H1 (cell line): ENCODE results near the gene PTPRO. TPM values are rescaled to one million over a fixed set of nuclear protein-coding genes. Genes with fewer than 3 reads are reported as not detected.

Source experiments
- CTCF ChIA-PET: fragments of 300-600 bp; sonication (Branson Sonifier 250); formaldehyde crosslinking; loops from one replicate; lab custom pipeline; 2021; ENCODE audit not compliant: partially characterized antibody; lab: Charles Lee
- POLR2A ChIA-PET: fragments of 300-600 bp; sonication (Branson Sonifier 250); formaldehyde crosslinking; loops from one replicate; lab custom pipeline; 2021; ENCODE audit warnings: inconsistent platforms; ENCODE audit not compliant: partially characterized antibody; lab: Charles Lee
- DNase-seq, 2 experiments: peaks; one replicate each; pipeline versions ENCODE4 v3.0.0 to v3.0.0-alpha.2; 2010 to 2022; ENCODE audit warnings: low spot score in 2 of 2, low read depth in 1 of 2, mixed read lengths in 1 of 2
- FAIRE-seq: peaks from 2 replicates; lab custom pipeline; 2011; peaks lifted over from hg19 to GRCh38; lab: Jason Lieb, UNC
- H2AFZ ChIP-seq: 2 replicates; pipeline ENCODE4 v1.8.1; 2012; ENCODE audit warnings: low read length, inconsistent platforms
- H2AK5ac ChIP-seq: 2 replicates; pipeline ENCODE4 v1.6.1; 2013; ENCODE audit warnings: low read depth, low read length
- H2BK120ac ChIP-seq: replicated peaks from 2 replicates; pipeline ENCODE3; 2013; ENCODE audit warnings: low read depth, low read length, inconsistent platforms
- H2BK12ac ChIP-seq: 2 replicates; pipeline ENCODE4 v1.6.1; 2013; ENCODE audit warnings: low read depth, low read length
- H2BK15ac ChIP-seq: 2 replicates; pipeline ENCODE4 v1.6.1; 2013; ENCODE audit warnings: low read length
- H2BK20ac ChIP-seq: 2 replicates; pipeline ENCODE4 v1.6.1; 2013; ENCODE audit warnings: low read length
- H2BK5ac ChIP-seq: 2 replicates; pipeline ENCODE4 v1.6.1; 2013; ENCODE audit warnings: low read depth, low read length
- H3K14ac ChIP-seq: 2 replicates; pipeline ENCODE4 v1.6.1; 2013; ENCODE audit warnings: inconsistent platforms; ENCODE audit not compliant: insufficient read length
- H3K18ac ChIP-seq: 2 replicates; pipeline ENCODE4 v1.6.1; 2013; ENCODE audit warnings: low read length; ENCODE audit errors: extremely low read depth
- H3K23ac ChIP-seq: 2 replicates; pipeline ENCODE4 v1.6.1; 2013; ENCODE audit warnings: inconsistent platforms; ENCODE audit not compliant: insufficient read length
- H3K23me2 ChIP-seq: 2 replicates; pipeline ENCODE4 v1.6.1; 2013; ENCODE audit warnings: low read depth, low read length
- H3K27ac ChIP-seq: 2 replicates; pipeline ENCODE4 v1.6.1; 2011; ENCODE audit warnings: low read depth, low read length, inconsistent platforms
- H3K27me3 ChIP-seq, 4 experiments: replicated peaks in 1 of 4; 1 replicate in 1 of 4; 2 replicates in 3 of 4; pipeline versions ENCODE4 v1.6.1 to v1.8.1; 2011 to 2013; ENCODE audit warnings: low read length in 3 of 4, mild to moderate bottlenecking in 3 of 4, inconsistent platforms in 2 of 4, mixed read lengths in 2 of 4, moderate library complexity in 1 of 4; ENCODE audit not compliant: control insufficient read depth in 3 of 4, insufficient read depth in 3 of 4; ENCODE audit errors: extremely low read depth in 1 of 4
- H3K36me3 ChIP-seq, 4 experiments: 2 replicates each; pipeline versions ENCODE4 v1.6.1 to v1.8.1; 2011 to 2013; ENCODE audit warnings: mild to moderate bottlenecking in 4 of 4, low read length in 3 of 4, moderate library complexity in 2 of 4, control low read depth in 1 of 4, inconsistent platforms in 1 of 4; ENCODE audit not compliant: insufficient read depth in 4 of 4, control insufficient read depth in 2 of 4
- H3K4ac ChIP-seq: replicated peaks from 2 replicates; pipeline ENCODE3; 2013; ENCODE audit warnings: low read length, low read depth, mixed read lengths, inconsistent platforms; ENCODE audit not compliant: insufficient read length
- H3K4me1 ChIP-seq, 4 experiments: replicated peaks in 1 of 4; 1 replicate in 1 of 4; 2 replicates in 3 of 4; pipeline versions ENCODE4 v1.6.1 to v1.8.1; 2011 to 2013; ENCODE audit warnings: low read length in 3 of 4, inconsistent platforms in 2 of 4, mixed read lengths in 1 of 4; ENCODE audit not compliant: insufficient read depth in 4 of 4, control insufficient read depth in 3 of 4
- H3K4me2 ChIP-seq, 2 experiments: 2 replicates each; pipeline versions ENCODE4 v1.6.1 to v1.8.1; 2011 to 2013; ENCODE audit warnings: low read depth in 2 of 2, low read length in 2 of 2, control low read depth in 1 of 2, inconsistent platforms in 1 of 2, mild to moderate bottlenecking in 1 of 2; ENCODE audit not compliant: insufficient read depth in 1 of 2
- H3K4me3 ChIP-seq, 4 experiments: fragments of 200-600, 300-600 bp in 1 of 4; sonication (generic), shearing (Covaris generic), sonication (Bioruptor Twin) in 1 of 4; 2 replicates each; pipeline versions ENCODE4 v1.5.1 to v1.8.1; 2011 to 2016; ENCODE audit warnings: low read length in 4 of 4, low read depth in 3 of 4, control low read depth in 2 of 4, inconsistent platforms in 2 of 4, mild to moderate bottlenecking in 2 of 4, mixed read lengths in 1 of 4, moderate library complexity in 1 of 4; ENCODE audit not compliant: insufficient read depth in 2 of 4; ENCODE audit errors: extremely low read depth in 1 of 4
- H3K56ac ChIP-seq: replicated peaks from 2 replicates; pipeline ENCODE3; 2013; ENCODE audit warnings: low read depth, mild to moderate bottlenecking, mixed read lengths, low read length, inconsistent platforms; ENCODE audit not compliant: insufficient read length
- H3K79me1 ChIP-seq: 2 replicates; pipeline ENCODE4 v1.6.1; 2013; ENCODE audit warnings: low read depth, low read length, control low read depth
- H3K79me2 ChIP-seq, 2 experiments: 2 replicates each; pipeline versions ENCODE4 v1.6.1 to v1.8.1; 2012 to 2013; ENCODE audit warnings: low read length in 2 of 2, mild to moderate bottlenecking in 2 of 2, inconsistent platforms in 1 of 2; ENCODE audit not compliant: insufficient read depth in 2 of 2, control insufficient read depth in 1 of 2
- H3K9ac ChIP-seq, 4 experiments: replicated peaks in 1 of 4; 1 replicate in 1 of 4; 2 replicates in 3 of 4; pipeline versions ENCODE4 v1.6.1 to v1.8.1; 2011 to 2013; ENCODE audit warnings: low read depth in 3 of 4, low read length in 3 of 4, control low read depth in 2 of 4, mild to moderate bottlenecking in 2 of 4, moderate library complexity in 2 of 4, inconsistent platforms in 1 of 4; ENCODE audit errors: extremely low read depth in 1 of 4
- H3K9me3 ChIP-seq, 2 experiments: 2 replicates each; pipeline versions ENCODE4 v1.6.1 to v1.8.1; 2012 to 2013; ENCODE audit warnings: mild to moderate bottlenecking in 2 of 2, moderate library complexity in 2 of 2, control low read depth in 1 of 2, inconsistent platforms in 1 of 2, low read depth in 1 of 2, low read length in 1 of 2, mixed read lengths in 1 of 2; ENCODE audit not compliant: insufficient read depth in 2 of 2
- H4K20me1 ChIP-seq, 2 experiments: replicated peaks in 1 of 2; 2 replicates each; pipeline versions ENCODE3 to v1.8.1; 2011 to 2013; ENCODE audit warnings: inconsistent platforms in 2 of 2, low read length in 2 of 2, mild to moderate bottlenecking in 1 of 2; ENCODE audit not compliant: insufficient read depth in 2 of 2, control insufficient read depth in 1 of 2
- H4K5ac ChIP-seq: 2 replicates; pipeline ENCODE4 v1.6.1; 2013; ENCODE audit warnings: low read length, low read depth, mixed read lengths, inconsistent platforms; ENCODE audit not compliant: insufficient read length
- H4K8ac ChIP-seq: 2 replicates; pipeline ENCODE4 v1.8.0; 2013; ENCODE audit warnings: mild to moderate bottlenecking, moderate library complexity, low read length, inconsistent platforms; ENCODE audit not compliant: insufficient read depth; ENCODE audit errors: extremely low read depth
- H4K91ac ChIP-seq: replicated peaks from 2 replicates; pipeline ENCODE3; 2013; ENCODE audit warnings: low read length, mixed read lengths, inconsistent platforms; ENCODE audit not compliant: insufficient read length
- POLR2A ChIP-seq, 2 experiments: IDR thresholded peaks; 1 replicate in 1 of 2; 2 replicates in 1 of 2; pipeline ENCODE4 v1.6.1; 2011; ENCODE audit warnings: low read depth in 2 of 2, low read length in 2 of 2, mild to moderate bottlenecking in 2 of 2; ENCODE audit errors: control extremely low read depth in 1 of 2
- POLR2AphosphoS5 ChIP-seq: IDR thresholded peaks from 2 replicates; pipeline ENCODE4 v1.6.1; 2011; ENCODE audit warnings: low read depth, low read length
- SAP30 ChIP-seq: fragments of 300-600 bp; sonication (generic); IDR thresholded peaks from 2 replicates; pipeline ENCODE4 v1.7.1; 2012; ENCODE audit warnings: low read length, moderate library complexity, mild to moderate bottlenecking, inconsistent platforms; ENCODE audit not compliant: insufficient read depth, insufficient replicate concordance
- SIN3A ChIP-seq, 2 experiments: IDR thresholded peaks in 1 of 2; conservative IDR thresholded peaks in 1 of 2; 2 replicates each; pipeline ENCODE4 v1.6.1; 2011 to 2012; ENCODE audit warnings: low read length in 2 of 2, improper control_type of control experiment in 1 of 2, low read depth in 1 of 2, mild to moderate bottlenecking in 1 of 2
- SIX5 ChIP-seq: IDR thresholded peaks from 2 replicates; pipeline ENCODE4 v1.6.1; 2011; ENCODE audit warnings: mild to moderate bottlenecking, low read depth, low read length
- SP4 ChIP-seq: IDR thresholded peaks from 2 replicates; pipeline ENCODE4 v1.6.1; 2012; ENCODE audit warnings: low read length, inconsistent platforms
- SUZ12 ChIP-seq: fragments of 200-600 bp; sonication (generic); IDR thresholded peaks from 2 replicates; pipeline ENCODE4 v1.6.1; 2012; ENCODE audit warnings: mild to moderate bottlenecking, inconsistent platforms, low read length, moderate library complexity, mixed read lengths
- TBP ChIP-seq: IDR thresholded peaks from 2 replicates; pipeline ENCODE4 v1.6.1; 2011; ENCODE audit warnings: low read depth, low read length, improper control_type of control experiment
- WGBS, 2 experiments: shearing (Covaris generic) in 1 of 2; methylation state at CpG; one replicate each; pipeline versions ENCODE4 v1.1.6 to v1.1.7; 2013 to 2015; ENCODE audit warnings: low lambda C conversion rate in 2 of 2, mixed read lengths in 2 of 2, inconsistent platforms in 1 of 2, low coverage in 1 of 2, missing lambda C conversion rate in 1 of 2; ENCODE audit not compliant: insufficient replicate concordance in 2 of 2, insufficient coverage in 1 of 2, insufficient read length in 1 of 2; ENCODE audit errors: extremely low coverage in 1 of 2, missing lambda C conversion rate in 1 of 2; 5-methylcytosine and 5-hydroxymethylcytosine counted together
- polyA plus RNA-seq, 7 experiments: library from polyadenylated mRNA; depleted of rRNA in 3 of 7; stranded (reverse) in 5 of 7; unstranded in 2 of 7; fragments of >200 nt in 5 of 7; fragments of 200-250 nt in 2 of 7; gene quantifications; 1 replicate in 5 of 7; 2 replicates in 1 of 7; 4 replicates in 1 of 7; pipeline versions ENCODE4 v1.2.1 to v1.2.3, GENCODE V29; 2011 to 2013; ENCODE audit warnings: missing spikeins in 2 of 7, mixed read lengths in 2 of 7
- total RNA-seq: library from RNA; stranded (reverse); fragmentation: NEBNext Ultra II Directional; extraction: Animal tissue kit (Norgen Biotek cat#: 25700); gene quantifications from 2 replicates; pipeline ENCODE4 v1.2.1, GENCODE V29; 2021

Gene PTPRO
- total and polyA plus RNA-seq, 2 of the 8 experiments (the other 6 are each of a cell fraction or from before 2014, with no cell fraction given) = 0.73 to 1.7 TPM

GRCh38 chr12:15435597-15435996 is 113.3 kb downstream of the PTPRO start:
- no peak overlapping the region for H3K56ac ChIP-seq
- H3K23ac ChIP-seq = no peak overlapping the region
- no peak overlapping the region for H3K4me2 ChIP-seq
- no peak for FAIRE-seq
- no peak overlapping the region for H3K4me3 ChIP-seq
- CTCF ChIA-PET = no interaction called here
- H3K9me3 ChIP-seq = peaks cover 0 to 3% of the 10 kb centered on the region in 2 experiments; a peak in 1 of 4 replicates
- no peak overlapping the region for H3K4ac ChIP-seq
- H3K23me2 ChIP-seq = no peaks in the 10 kb centered on the region
- no peaks in the 10 kb centered on the region for H3K79me2 ChIP-seq
- no peak overlapping the region for H2AFZ ChIP-seq
- H4K20me1 ChIP-seq = no peaks in the 10 kb centered on the region
- no peak overlapping the region for H4K91ac ChIP-seq
- DNase-seq = no peak
- TF ChIP-seq POLR2A (IDR thresholded peaks at IDR 0.05; ENCODE audit: control extremely low read depth in 1 of 2, low read depth in 2 of 2, low read length in 2 of 2) (no peak), SP4 (no peak), SAP30 (no peak), SIN3A (conservative IDR thresholded peaks at IDR 0.05 in 1 of 2, IDR thresholded peaks at IDR 0.05 in 1 of 2; ENCODE audit: low read depth in 1 of 2, low read length in 2 of 2) (no peak), POLR2AphosphoS5 (no peak), SUZ12 (no peak), SIX5 (no peak), TBP (no peak)
- POLR2A ChIA-PET = no interaction called here
- no peak overlapping the region for H2BK15ac ChIP-seq
- H2BK20ac ChIP-seq = no peak overlapping the region
- no peak overlapping the region for H2BK120ac ChIP-seq
- H3K36me3 ChIP-seq = no peaks in the 10 kb centered on the region
- no peak overlapping the region for H3K27ac ChIP-seq
- H2BK12ac ChIP-seq = no peak overlapping the region
- no peak overlapping the region for H3K14ac ChIP-seq
- H3K18ac ChIP-seq = no peak overlapping the region
- H3K9ac ChIP-seq = no peak overlapping the region
- no peaks in the 10 kb centered on the region for H3K4me1 ChIP-seq
- WGBS, 2 experiments = 95% methylated on average over 2 of the region's 2 CpGs; no CpG with 5 or more reads in 1 of the 2 experiments
- H2AK5ac ChIP-seq = no peak overlapping the region
- H4K8ac ChIP-seq = no peak overlapping the region
- H4K5ac ChIP-seq = no peak overlapping the region
- H3K79me1 ChIP-seq = no peaks in the 10 kb centered on the region
- no peak overlapping the region for H2BK5ac ChIP-seq
- H3K27me3 ChIP-seq = no peaks in the 10 kb centered on the region
